ENCODE results near the gene DHRS3. TPM values are rescaled to one million over a fixed set of nuclear protein-coding genes. Genes with fewer than 3 reads are reported as not detected.

DHRS3 gene
- total RNA-seq, 4 donors from 2014 or later, result 175 to 342 (median 227) TPM

DNA sequence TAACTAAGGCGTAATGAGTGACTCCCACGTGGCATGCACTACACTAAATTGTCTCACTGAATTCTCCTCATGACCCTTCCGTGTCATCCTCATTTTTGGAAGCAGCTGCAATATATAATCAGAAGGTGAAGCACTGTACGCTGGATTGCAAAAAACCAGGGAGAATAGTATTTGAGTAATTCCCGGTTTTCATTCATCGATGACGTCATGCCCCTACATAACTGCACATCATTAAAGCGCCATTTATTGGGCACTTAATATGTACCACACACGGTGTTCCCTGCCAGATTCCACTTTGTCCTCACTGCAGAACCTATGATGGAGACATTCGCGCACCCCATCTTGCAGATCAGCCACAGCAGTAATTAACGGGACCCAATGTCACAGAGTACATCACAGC is 41.0 kb downstream of the DHRS3 start:
- DNase-seq (ENCODE audit: low spot score) (no peak), ATAC-seq (ENCODE audit: low FRiP score) (no peak)
- TF ChIP-seq, protein P1, sequence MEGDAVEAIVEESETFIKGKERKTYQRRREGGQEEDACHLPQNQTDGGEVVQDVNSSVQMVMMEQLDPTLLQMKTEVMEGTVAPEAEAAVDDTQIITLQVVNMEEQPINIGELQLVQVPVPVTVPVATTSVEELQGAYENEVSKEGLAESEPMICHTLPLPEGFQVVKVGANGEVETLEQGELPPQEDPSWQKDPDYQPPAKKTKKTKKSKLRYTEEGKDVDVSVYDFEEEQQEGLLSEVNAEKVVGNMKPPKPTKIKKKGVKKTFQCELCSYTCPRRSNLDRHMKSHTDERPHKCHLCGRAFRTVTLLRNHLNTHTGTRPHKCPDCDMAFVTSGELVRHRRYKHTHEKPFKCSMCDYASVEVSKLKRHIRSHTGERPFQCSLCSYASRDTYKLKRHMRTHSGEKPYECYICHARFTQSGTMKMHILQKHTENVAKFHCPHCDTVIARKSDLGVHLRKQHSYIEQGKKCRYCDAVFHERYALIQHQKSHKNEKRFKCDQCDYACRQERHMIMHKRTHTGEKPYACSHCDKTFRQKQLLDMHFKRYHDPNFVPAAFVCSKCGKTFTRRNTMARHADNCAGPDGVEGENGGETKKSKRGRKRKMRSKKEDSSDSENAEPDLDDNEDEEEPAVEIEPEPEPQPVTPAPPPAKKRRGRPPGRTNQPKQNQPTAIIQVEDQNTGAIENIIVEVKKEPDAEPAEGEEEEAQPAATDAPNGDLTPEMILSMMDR (IDR thresholded peaks at IDR 0.05), result no peak

DNA sequence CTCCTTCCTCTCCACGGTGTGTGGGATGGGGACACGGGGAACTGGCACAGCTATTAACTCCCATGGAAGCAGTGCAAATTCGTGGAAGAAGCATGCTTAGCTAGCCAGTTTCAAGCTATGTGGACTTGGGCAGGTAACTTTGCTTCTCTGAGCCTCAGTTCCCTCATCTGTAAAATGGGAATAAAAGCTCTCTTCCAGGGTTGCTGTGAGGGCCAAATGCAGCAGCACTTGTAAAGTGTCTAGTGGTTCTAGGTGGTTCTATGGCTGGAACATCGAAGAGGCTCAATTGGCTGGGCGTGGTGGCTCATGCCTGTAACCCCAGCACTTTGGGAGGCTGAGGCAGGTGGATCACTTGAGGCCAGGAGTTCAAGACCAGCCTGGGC is 43.3 kb downstream of the DHRS3 start:
- no peak for DNase-seq (ENCODE audit: low spot score)
- ATAC-seq (ENCODE audit: low FRiP score), result no peak
- TF ChIP-seq, protein P1 (IDR thresholded peaks at IDR 0.05), result no peak

DNA sequence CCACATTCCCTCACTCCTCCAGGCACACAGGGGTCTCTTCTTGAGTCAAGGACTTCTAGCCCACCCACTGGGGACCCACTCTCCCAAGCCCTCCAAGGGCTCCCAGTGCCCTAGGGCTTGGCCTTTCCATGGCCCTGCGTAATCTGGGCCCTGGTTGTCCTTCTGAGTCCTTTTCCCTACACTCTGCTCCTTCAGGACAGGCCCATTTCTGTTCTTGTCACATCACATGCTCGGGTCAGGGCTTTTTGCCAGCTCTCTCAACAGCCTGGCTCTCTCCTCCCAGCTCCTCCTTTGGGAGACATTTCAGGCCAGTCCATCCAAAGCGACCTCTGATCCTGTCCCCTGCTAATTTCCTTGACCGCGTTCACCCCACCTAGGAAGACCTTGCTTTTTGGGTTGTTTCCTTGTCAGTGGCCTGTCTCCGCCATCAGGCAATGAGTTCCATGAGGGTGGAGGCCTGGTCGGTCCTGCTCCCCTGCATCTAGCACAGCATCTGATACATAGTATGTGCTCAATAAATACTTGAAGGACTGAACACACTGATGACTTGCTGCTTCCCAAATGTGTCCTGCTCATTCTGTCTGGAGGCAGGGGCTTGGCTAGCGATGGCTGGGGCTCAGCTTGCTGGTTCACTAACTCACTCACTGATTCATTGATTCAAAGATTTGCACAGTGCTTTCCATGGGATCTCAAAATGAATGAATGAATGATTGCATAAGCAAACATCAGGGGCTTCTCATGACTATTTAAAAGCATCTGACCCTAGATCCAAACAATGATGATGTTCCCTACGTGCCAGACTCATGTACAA is 44.8 kb downstream of the DHRS3 start:
- DNase-seq (ENCODE audit: low spot score), result no peak
- TF ChIP-seq, protein P1 (IDR thresholded peaks at IDR 0.05), result no peak
- peak; percentile 25 for ATAC-seq (ENCODE audit: low FRiP score)

DNA sequence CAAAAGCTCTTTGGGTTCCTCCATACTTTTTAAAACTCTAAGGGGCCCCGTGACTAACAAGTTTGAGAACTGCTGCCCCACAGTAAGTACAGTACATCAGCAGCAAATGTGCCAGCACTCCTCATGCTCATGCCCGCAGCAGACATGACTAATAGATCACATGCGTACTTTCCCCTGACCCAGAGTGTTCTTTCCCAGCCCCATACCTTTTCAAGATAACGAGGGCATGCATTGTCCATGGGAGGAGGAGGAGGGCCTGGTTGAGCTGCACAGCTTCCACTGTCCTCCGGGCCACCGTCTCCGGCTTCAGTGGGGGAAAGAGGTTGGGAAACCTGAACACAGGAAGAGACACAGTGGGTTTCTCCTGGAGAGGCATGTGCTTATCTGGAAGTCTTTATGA is 45.5 kb downstream of the DHRS3 start:
- DNase-seq (ENCODE audit: low spot score), result no peak
- TF ChIP-seq, protein P1 (IDR thresholded peaks at IDR 0.05), result no peak
- ATAC-seq (ENCODE audit: low FRiP score), result no peak

DNA sequence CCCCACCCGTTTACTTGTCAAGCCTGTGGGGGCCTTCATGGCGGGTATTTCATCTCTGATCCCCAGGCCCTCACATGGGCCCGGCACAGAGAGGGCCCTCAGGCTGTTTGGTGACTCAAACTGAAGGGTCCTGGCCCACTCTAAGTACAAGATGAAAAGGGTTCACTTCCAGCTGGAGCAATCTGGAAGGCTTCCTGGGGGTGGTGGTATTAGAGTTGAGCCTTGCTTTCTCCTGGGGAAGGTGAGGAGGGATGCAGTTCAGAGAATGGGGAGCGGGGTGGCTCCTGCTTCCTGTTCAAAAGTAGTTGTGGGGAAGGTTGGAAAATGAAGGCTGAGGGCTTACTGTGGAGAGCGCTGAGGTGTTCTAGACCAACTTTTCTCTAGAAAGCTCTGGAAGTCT is 47.7 kb downstream of the DHRS3 start:
- TF ChIP-seq, protein P1 (IDR thresholded peaks at IDR 0.05), result no peak
- ATAC-seq (ENCODE audit: low FRiP score) (no peak), DNase-seq (ENCODE audit: low spot score) (no peak)

DNA sequence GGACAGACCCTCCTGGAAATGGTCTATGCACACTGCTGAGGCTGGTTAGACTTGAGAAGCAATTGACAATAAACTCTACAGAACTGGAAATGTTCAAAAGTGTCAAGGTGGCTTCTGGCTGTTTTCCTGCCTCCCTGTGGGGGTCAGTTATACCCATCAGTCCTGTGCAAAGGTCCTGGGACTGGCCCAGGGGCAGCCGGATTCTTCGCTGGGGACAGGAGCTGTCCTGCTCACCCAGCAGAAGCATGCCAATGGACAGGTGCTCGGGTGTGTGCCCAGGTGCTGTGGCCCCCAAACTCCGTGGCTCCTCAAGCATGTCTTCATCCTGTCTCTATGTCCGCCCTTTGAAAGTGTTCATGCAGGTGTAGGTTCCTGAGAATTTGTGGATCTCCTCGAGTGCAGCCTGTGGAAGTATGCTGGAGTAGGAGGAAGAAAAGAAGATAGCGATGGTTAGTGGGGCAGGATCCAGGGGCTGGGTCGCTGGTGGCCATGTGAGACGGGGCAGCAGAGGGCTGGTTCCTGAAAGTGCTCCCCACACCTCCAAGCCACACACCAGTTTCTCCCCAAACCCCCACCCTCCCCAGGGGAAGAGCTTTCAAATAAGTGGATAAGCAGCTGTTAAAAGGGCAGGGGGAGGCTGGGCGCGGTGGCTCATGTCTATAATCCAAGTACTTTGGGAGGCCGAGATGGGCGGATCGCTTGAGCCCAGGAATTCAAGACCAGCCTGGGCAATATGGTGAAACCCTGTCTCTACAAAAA is 49.8 kb downstream of the DHRS3 start:
- ATAC-seq (ENCODE audit: low FRiP score) (no peak), DNase-seq (ENCODE audit: low spot score) (no peak)
- TF ChIP-seq, protein P1 (IDR thresholded peaks at IDR 0.05), result no peak
